Calu3 (cell line): ENCODE data around the gene CACNB4. TPM values are rescaled to one million over a fixed set of nuclear protein-coding genes. Genes with fewer than 3 reads are reported as not detected.

ENCODE experiments used
- BruUV-seq: library from RNA; stranded (reverse); fragments of 400-500 nt; replicated peaks from 2 replicates; lab custom pipeline; 2021; lab: Mats Ljungman, UMichigan
- CTCF ChIA-PET: fragments of 300-600 bp; sonication (Branson Sonifier 250); formaldehyde crosslinking; loops from one replicate; lab custom pipeline; 2022; ENCODE audit warnings: antibody characterized with exemption; lab: Charles Lee
- DNase-seq: peaks from one replicate; pipeline ENCODE4 v3.0.0; 2022
- H3K27ac Mint-ChIP-seq: one replicate; pipeline ENCODE4 v1.8.0; 2022; ENCODE audit warnings: mixed read lengths; ENCODE audit not compliant: unreplicated experiment
- H3K27me3 Mint-ChIP-seq: one replicate; pipeline ENCODE4 v1.8.0; 2022; ENCODE audit warnings: mixed read lengths; ENCODE audit not compliant: unreplicated experiment
- H3K36me3 Mint-ChIP-seq: one replicate; pipeline ENCODE4 v1.8.0; 2022; ENCODE audit warnings: mild to moderate bottlenecking, moderate library complexity, mixed read lengths; ENCODE audit not compliant: insufficient read depth, unreplicated experiment
- H3K4me1 Mint-ChIP-seq: one replicate; pipeline ENCODE4 v1.8.0; 2022; ENCODE audit warnings: mild to moderate bottlenecking, low read depth, mixed read lengths; ENCODE audit not compliant: unreplicated experiment
- H3K4me3 Mint-ChIP-seq: one replicate; pipeline ENCODE4 v1.8.0; 2022; ENCODE audit warnings: mild to moderate bottlenecking, low read depth, moderate library complexity, mixed read lengths; ENCODE audit not compliant: unreplicated experiment
- H3K9me3 Mint-ChIP-seq: one replicate; pipeline ENCODE4 v1.8.0; 2022; ENCODE audit warnings: low read depth, mixed read lengths; ENCODE audit not compliant: unreplicated experiment
- CTCF ChIP-seq: fragments of 200-600 bp; IDR thresholded peaks from one replicate; pipeline ENCODE4 v1.8.0; 2022; ENCODE audit warnings: antibody characterized with exemption; ENCODE audit not compliant: unreplicated experiment
- intact Hi-C: fragments of 100-400 bp; cut with micrococcal nuclease; formaldehyde crosslinking; loops from one replicate; pipeline ENCODE4 v1.10.0; 2022; ENCODE audit not compliant: unreplicated experiment
- total RNA-seq: library from RNA; stranded (reverse); gene quantifications from 2 replicates; pipeline ENCODE4 v1.2.3, GENCODE V29; 2022

The CACNB4 gene
- total RNA-seq, 1 experiment from 2014 or later, result 0.33 TPM

GRCh38 chr2:152047824-152048471 is 50.9 kb downstream of the CACNB4 start:
- Mint-ChIP-seq H3K4me1 (no peaks in the 10 kb centered on the region), H3K36me3 (no peaks in the 10 kb centered on the region), H3K9me3 (no peaks in the 10 kb centered on the region), H3K27me3 (peaks cover 53% of the 10 kb centered on the region), H3K4me3 (no peak overlapping the region), H3K27ac (no peak overlapping the region)
- CTCF ChIA-PET, result interaction anchor here (1.0 kb wide), 1 partner anchor 21 kb away, joined by 3 read pairs; no protein-coding TSS in a partner anchor
- peak; percentile 42 for TF ChIP-seq CTCF
- intact Hi-C loops, result no loop called here
- BruUV-seq, result no TSS peak
- no peak for DNase-seq

- Mint-ChIP-seq H3K36me3 (no peaks in the 10 kb centered on the region), H3K4me1 (no peaks in the 10 kb centered on the region), H3K4me3 (no peak overlapping the region), H3K27ac (no peak overlapping the region), H3K9me3 (no peaks in the 10 kb centered on the region), H3K27me3 (peaks cover 53% of the 10 kb centered on the region)
- DNase-seq, result no peak
- CTCF ChIA-PET, result interaction anchor here (1.0 kb wide), 1 partner anchor 20 kb away, joined by 3 read pairs; no protein-coding TSS in a partner anchor
- no TSS peak for BruUV-seq
- intact Hi-C loops, result no loop called here
- TF ChIP-seq CTCF, result no peak
Measured at GRCh38 chr2:152046940-152047339, 51.9 kb downstream of the CACNB4 start.

GRCh38 chr2:152042636-152043615 is 55.9 kb downstream of the CACNB4 start:
- peaks cover 24% of the 10 kb centered on the region for H3K27me3 Mint-ChIP-seq
- intact Hi-C loops, result no loop called here
- no peaks in the 10 kb centered on the region for H3K4me1 Mint-ChIP-seq
- BruUV-seq, result no TSS peak
- H3K27ac Mint-ChIP-seq, result no peak overlapping the region
- H3K9me3 Mint-ChIP-seq, result no peaks in the 10 kb centered on the region
- H3K4me3 Mint-ChIP-seq, result no peak overlapping the region
- H3K36me3 Mint-ChIP-seq, result no peaks in the 10 kb centered on the region
- TF ChIP-seq CTCF, result no peak
- CTCF ChIA-PET, result no interaction called here
- no peak for DNase-seq

GRCh38 chr2:152038441-152038958 is 60.3 kb downstream of the CACNB4 start:
- no peak for TF ChIP-seq CTCF

More at GRCh38 chr2:152038441-152038958, 60.3 kb downstream of the CACNB4 start:
- DNase-seq, result no peak
- no peaks in the 10 kb centered on the region for H3K36me3 Mint-ChIP-seq
- no peaks in the 10 kb centered on the region for H3K9me3 Mint-ChIP-seq
- BruUV-seq, result no TSS peak
- CTCF ChIA-PET, result interaction anchor here (0.7 kb wide), 1 partner anchor 412 kb away, joined by 3 read pairs; no protein-coding TSS in a partner anchor
- no peaks in the 10 kb centered on the region for H3K4me1 Mint-ChIP-seq
- no peak overlapping the region for H3K27ac Mint-ChIP-seq
- H3K27me3 Mint-ChIP-seq, result peaks cover 25% of the 10 kb centered on the region
- intact Hi-C loops, result no loop called here
- no peak overlapping the region for H3K4me3 Mint-ChIP-seq
